SU-DHL-6 (cell line): Measurements from ENCODE around the gene GUF1.

Source experiments
- H2AFZ ChIP-seq: fragments of 200-600 bp; sonication (generic); 2 replicates; pipeline ENCODE4 v1.6.1; 2014; ENCODE audit warnings: low read depth, mild to moderate bottlenecking, moderate library complexity, mixed read lengths, antibody characterized with exemption, low read length; ENCODE audit not compliant: severe bottlenecking
- H3F3A ChIP-seq: fragments of 200-600 bp; shearing (Covaris generic); 2 replicates; pipeline ENCODE4 v1.6.0; 2016; ENCODE audit warnings: antibody characterized with exemption, mild to moderate bottlenecking; ENCODE audit not compliant: insufficient read depth
- H3K27ac ChIP-seq: fragments of 200-600 bp; sonication (generic); 2 replicates; pipeline ENCODE4 v1.5.1; 2016; ENCODE audit warnings: low read depth, mild to moderate bottlenecking, low read length, moderate library complexity, mixed read lengths
- H3K27me3 ChIP-seq: fragments of 200-600 bp; sonication (generic), shearing (Covaris generic); 2 replicates; pipeline ENCODE4 v1.6.0; 2014; ENCODE audit warnings: mild to moderate bottlenecking, low read length
- H3K36me3 ChIP-seq: fragments of 200-600 bp; sonication (generic); 2 replicates; pipeline ENCODE4 v1.6.1; 2014; ENCODE audit warnings: mild to moderate bottlenecking, low read length, mixed read lengths
- H3K4me2 ChIP-seq: fragments of 300-600, 200-600 bp; shearing (Covaris generic), sonication (generic); 2 replicates; pipeline ENCODE4 v1.6.0; 2014; ENCODE audit warnings: low read length, low read depth, mild to moderate bottlenecking; ENCODE audit not compliant: poor library complexity, severe bottlenecking
- H3K4me3 ChIP-seq: fragments of 200-600 bp; sonication (generic); 2 replicates; pipeline ENCODE4 v1.5.1; 2014; ENCODE audit warnings: antibody characterized with exemption, low read length, mild to moderate bottlenecking, mixed read lengths; ENCODE audit not compliant: insufficient read depth, poor library complexity, severe bottlenecking
- H3K79me2 ChIP-seq: fragments of 200-600 bp; sonication (generic); 2 replicates; pipeline ENCODE4 v1.6.1; 2014; ENCODE audit warnings: mild to moderate bottlenecking, low read length, moderate library complexity; ENCODE audit not compliant: insufficient read depth
- H3K9ac ChIP-seq: fragments of 200-600 bp; sonication (generic); 2 replicates; pipeline ENCODE4 v1.7.0; 2014; ENCODE audit warnings: mild to moderate bottlenecking, low read length
- H3K9me2 ChIP-seq: fragments of 200-600 bp; sonication (generic); replicated peaks from 2 replicates; pipeline ENCODE4 v1.6.1; 2014; ENCODE audit warnings: low read length; ENCODE audit not compliant: insufficient read depth
- H3K9me3 ChIP-seq: fragments of 200-600 bp; sonication (generic); 2 replicates; pipeline ENCODE4 v1.6.1; 2014; ENCODE audit warnings: low read length, mixed read lengths; ENCODE audit not compliant: insufficient read depth
- H4K20me1 ChIP-seq: fragments of 200-600 bp; sonication (generic); 2 replicates; pipeline ENCODE4 v1.6.1; 2014; ENCODE audit warnings: low read depth, mild to moderate bottlenecking, antibody characterized with exemption, low read length, moderate library complexity, mixed read lengths
- EZH2phosphoT487 ChIP-seq: fragments of 200-600 bp; sonication (generic), shearing (Covaris generic); conservative IDR thresholded peaks from 2 replicates; pipeline ENCODE4 v1.6.1; 2018; ENCODE audit warnings: mild to moderate bottlenecking, antibody characterized with exemption, low read length, moderate library complexity, mixed read lengths
- TF ChIP-seq, protein P1 (sequence below): fragments of 200-600 bp; sonication (generic); IDR thresholded peaks from one replicate; pipeline ENCODE4 v1.5.1; 2017; ENCODE audit warnings: antibody characterized with exemption, mild to moderate bottlenecking, low read length, moderate library complexity; ENCODE audit not compliant: insufficient read depth, poor library complexity, severe bottlenecking

Gene GUF1

DNA sequence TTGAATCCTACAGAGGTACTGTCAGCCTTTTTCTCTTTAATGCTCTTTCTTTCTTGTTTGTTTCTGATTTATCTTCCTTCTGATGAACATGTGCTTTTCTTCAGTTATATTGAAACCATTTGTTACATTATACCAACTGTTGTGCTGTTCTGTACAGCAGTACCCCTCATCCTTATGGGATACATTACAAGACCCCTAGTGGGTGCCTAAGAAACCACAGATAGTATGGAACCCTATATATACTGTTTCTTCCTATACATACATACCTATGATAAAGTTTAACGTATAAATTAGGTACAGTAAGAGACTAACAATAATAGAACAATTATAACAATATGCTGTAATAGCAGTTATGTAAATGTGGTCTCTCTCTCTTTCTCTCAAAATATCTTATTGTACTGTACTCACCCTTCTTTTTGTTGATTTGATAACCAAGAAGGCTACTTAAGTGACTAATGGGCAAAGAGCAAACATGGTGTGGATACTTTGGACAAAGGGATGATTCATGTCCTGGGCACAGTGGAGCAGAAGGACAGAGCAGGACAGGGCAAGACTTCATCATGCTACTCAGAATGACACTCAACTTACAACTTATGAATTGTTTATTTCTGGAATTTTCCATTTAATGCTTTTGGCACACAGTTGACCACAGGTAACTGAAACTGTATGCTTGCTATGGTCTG, 16.1 kb upstream of the GUF1 start:
- H4K20me1 ChIP-seq: no peaks in the 10 kb centered on the region
- H3K9me3 ChIP-seq: no peaks in the 10 kb centered on the region
- H3F3A ChIP-seq: no peaks in the 10 kb centered on the region
- no peaks in the 10 kb centered on the region for H3K9me2 ChIP-seq
- no peak overlapping the region for H3K9ac ChIP-seq
- no peak overlapping the region for H3K27ac ChIP-seq
- no peak overlapping the region for H2AFZ ChIP-seq
- no peaks in the 10 kb centered on the region for H3K79me2 ChIP-seq
- H3K27me3 ChIP-seq: no peaks in the 10 kb centered on the region
- no peak overlapping the region for H3K4me3 ChIP-seq
- H3K4me2 ChIP-seq: no peak overlapping the region
- no peak for TF ChIP-seq EZH2phosphoT487
- TF ChIP-seq, protein P1, sequence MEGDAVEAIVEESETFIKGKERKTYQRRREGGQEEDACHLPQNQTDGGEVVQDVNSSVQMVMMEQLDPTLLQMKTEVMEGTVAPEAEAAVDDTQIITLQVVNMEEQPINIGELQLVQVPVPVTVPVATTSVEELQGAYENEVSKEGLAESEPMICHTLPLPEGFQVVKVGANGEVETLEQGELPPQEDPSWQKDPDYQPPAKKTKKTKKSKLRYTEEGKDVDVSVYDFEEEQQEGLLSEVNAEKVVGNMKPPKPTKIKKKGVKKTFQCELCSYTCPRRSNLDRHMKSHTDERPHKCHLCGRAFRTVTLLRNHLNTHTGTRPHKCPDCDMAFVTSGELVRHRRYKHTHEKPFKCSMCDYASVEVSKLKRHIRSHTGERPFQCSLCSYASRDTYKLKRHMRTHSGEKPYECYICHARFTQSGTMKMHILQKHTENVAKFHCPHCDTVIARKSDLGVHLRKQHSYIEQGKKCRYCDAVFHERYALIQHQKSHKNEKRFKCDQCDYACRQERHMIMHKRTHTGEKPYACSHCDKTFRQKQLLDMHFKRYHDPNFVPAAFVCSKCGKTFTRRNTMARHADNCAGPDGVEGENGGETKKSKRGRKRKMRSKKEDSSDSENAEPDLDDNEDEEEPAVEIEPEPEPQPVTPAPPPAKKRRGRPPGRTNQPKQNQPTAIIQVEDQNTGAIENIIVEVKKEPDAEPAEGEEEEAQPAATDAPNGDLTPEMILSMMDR: no peak
- H3K36me3 ChIP-seq: no peaks in the 10 kb centered on the region

DNA sequence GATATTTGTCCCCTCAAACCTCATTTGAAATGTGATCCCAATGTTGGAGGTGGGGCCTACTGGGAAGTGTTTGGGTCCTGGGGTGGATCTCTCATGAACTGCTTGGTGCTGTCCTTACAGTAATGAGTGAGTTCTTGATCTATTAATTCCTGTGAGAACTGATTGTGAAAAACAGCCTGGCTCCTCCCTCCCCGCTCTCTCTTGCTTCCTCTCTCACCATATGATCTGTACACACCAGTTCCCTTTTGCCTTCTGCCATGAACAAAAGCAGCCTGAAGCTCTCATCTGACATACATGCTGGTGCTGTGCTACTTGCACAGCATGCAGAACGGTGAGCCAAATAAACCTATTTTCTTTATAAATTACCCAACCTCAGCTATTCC, 15.6 kb upstream of the GUF1 start:
- Histone ChIP-seq H3K9me3 (no peaks in the 10 kb centered on the region), H4K20me1 (no peaks in the 10 kb centered on the region), H3K4me2 (no peak overlapping the region), H3K27ac (no peak overlapping the region), H3K9ac (no peak overlapping the region), H3K79me2 (no peaks in the 10 kb centered on the region), H3K36me3 (no peaks in the 10 kb centered on the region), H3K27me3 (no peaks in the 10 kb centered on the region), H3K9me2 (no peaks in the 10 kb centered on the region), H3F3A (no peaks in the 10 kb centered on the region), H2AFZ (no peak overlapping the region), H3K4me3 (no peak overlapping the region)
- TF ChIP-seq, protein P1: no peak
- no peak for TF ChIP-seq EZH2phosphoT487

DNA sequence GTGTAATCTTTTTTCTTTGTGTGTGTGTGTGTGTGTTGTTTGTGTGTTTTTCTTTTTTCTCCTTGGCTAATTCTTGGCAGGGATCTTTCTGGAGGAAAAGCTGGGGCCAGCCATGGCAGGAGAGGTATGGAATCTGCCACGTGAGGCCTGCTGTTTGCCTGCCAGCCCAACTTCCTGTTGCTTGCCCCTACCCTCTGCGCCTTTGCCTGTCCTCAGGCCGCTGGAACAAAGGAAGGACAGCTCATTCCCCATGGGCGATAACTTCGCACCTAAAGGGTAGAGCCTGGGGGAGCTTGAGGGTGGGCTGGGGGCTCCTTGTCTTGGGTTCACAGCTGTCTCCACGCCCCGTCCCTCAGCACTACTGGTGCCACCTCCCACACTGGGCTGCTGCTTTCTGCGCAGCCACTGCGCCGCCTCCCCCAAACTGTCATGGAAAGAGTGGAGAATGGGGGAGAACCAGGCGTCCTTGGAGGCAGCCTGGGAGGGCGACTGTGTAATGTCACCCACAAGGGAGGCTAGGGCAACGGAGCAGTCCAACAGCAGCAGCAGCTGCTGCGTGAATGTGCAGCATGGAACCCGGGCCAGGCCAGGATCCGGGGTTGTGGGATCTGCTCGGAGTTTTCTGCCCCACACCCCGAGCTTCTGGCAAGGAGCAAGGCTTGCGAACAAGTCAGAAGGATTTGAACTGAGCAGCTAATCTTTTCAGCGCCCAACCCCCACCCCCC, 14.5 kb upstream of the GUF1 start:
- TF ChIP-seq EZH2phosphoT487: no peak
- TF ChIP-seq, protein P1: no peak
- H3K36me3 ChIP-seq: no peaks in the 10 kb centered on the region
- H3K4me3 ChIP-seq: no peak overlapping the region
- H3K9ac ChIP-seq: no peak overlapping the region
- no peak overlapping the region for H3K4me2 ChIP-seq
- H3K79me2 ChIP-seq: no peaks in the 10 kb centered on the region
- no peaks in the 10 kb centered on the region for H3K27me3 ChIP-seq
- no peaks in the 10 kb centered on the region for H4K20me1 ChIP-seq
- no peaks in the 10 kb centered on the region for H3F3A ChIP-seq
- H3K9me3 ChIP-seq: no peaks in the 10 kb centered on the region
- H2AFZ ChIP-seq: no peak overlapping the region
- no peaks in the 10 kb centered on the region for H3K9me2 ChIP-seq
- no peak overlapping the region for H3K27ac ChIP-seq
